Heart left ventricle (tissue), 16 donors: ENCODE data around the gene ORM1. TPM values are rescaled to one million over a fixed set of nuclear protein-coding genes. Genes with fewer than 3 reads are reported as not detected.

ENCODE experiments used
- ATAC-seq, 4 donors: fragments of 200-7000 bp; cut with Tn5 transposase; one replicate each; pipeline ENCODE4 v1.9.1; 2020 to 2022; ENCODE audit warnings: moderate library complexity in 4 of 4, mild to moderate bottlenecking in 3 of 4, moderate number of reproducible peaks in 1 of 4
- DNase-seq, 5 donors: peaks; one replicate each; pipeline ENCODE4 v3.0.0-alpha.2; 2020
- H3K27ac ChIP-seq, 12 donors: fragments of 200-600 bp; sonication (generic) in 4 of 12; one replicate each; pipeline versions ENCODE4 v1.5.0 to v1.8.0; 2016 to 2022; ENCODE audit warnings: mild to moderate bottlenecking in 2 of 12
- H3K27me3 ChIP-seq, 9 donors: fragments of 200-600 bp; sonication (generic) in 2 of 9; one replicate each; pipeline versions ENCODE4 v1.5.1 to v1.8.0; 2016 to 2022; ENCODE audit warnings: mild to moderate bottlenecking in 3 of 9
- H3K36me3 ChIP-seq, 9 donors: fragments of 200-600 bp; sonication (generic) in 2 of 9; one replicate each; pipeline versions ENCODE4 v1.5.0 to v1.8.0; 2018 to 2022; ENCODE audit warnings: mild to moderate bottlenecking in 2 of 9
- H3K4me1 ChIP-seq, 12 donors: fragments of 200-600 bp; sonication (generic) in 4 of 12; one replicate each; pipeline versions ENCODE4 v1.5.0 to v1.8.0; 2016 to 2022; ENCODE audit warnings: mild to moderate bottlenecking in 3 of 12
- H3K4me3 ChIP-seq, 12 donors: fragments of 200-600 bp; sonication (generic) in 4 of 12; one replicate each; pipeline versions ENCODE4 v1.5.0 to v1.8.0; 2017 to 2022; ENCODE audit warnings: mild to moderate bottlenecking in 9 of 12, moderate library complexity in 4 of 12
- H3K9me3 ChIP-seq, 12 donors: fragments of 200-600 bp; sonication (generic) in 4 of 12; one replicate each; pipeline versions ENCODE4 v1.5.0 to v1.8.0; 2016 to 2022; ENCODE audit warnings: mild to moderate bottlenecking in 1 of 12
- CTCF ChIP-seq, 12 donors: fragments of 200-600 bp; sonication (generic) in 4 of 12; IDR thresholded peaks; one replicate each; pipeline versions ENCODE4 v1.5.0 to v1.8.0; 2018 to 2022; ENCODE audit warnings: antibody characterized with exemption in 12 of 12, mild to moderate bottlenecking in 5 of 12
- POLR2A ChIP-seq, 2 donors: fragments of 450-650 bp; IDR thresholded peaks; one replicate each; pipeline ENCODE4 v1.6.1; 2017; ENCODE audit warnings: antibody characterized with exemption in 2 of 2, mild to moderate bottlenecking in 2 of 2, moderate library complexity in 2 of 2
- WGBS, 4 donors: extraction: QIAGEN DNeasy Blood & Tissue Kit in 2 of 4; methylation state at CpG; one replicate each; pipeline versions ENCODE4 v1.1.5 to v1.1.7; 2013 to 2018; 5-methylcytosine and 5-hydroxymethylcytosine counted together
- intact Hi-C, 10 donors: fragments of 100-400 bp; cut with DNase I; formaldehyde crosslinking; loops; one replicate each; pipeline versions ENCODE4 v1.11.1 to v1.14.2; 2022
- polyA plus RNA-seq, 2 donors: library from polyadenylated mRNA; stranded (reverse); fragments of 200-250 nt; gene quantifications; one replicate each; pipeline ENCODE4 v1.2.3, GENCODE V29; 2013
- total RNA-seq, 9 donors: library from RNA; depleted of rRNA in 2 of 9; stranded (reverse); fragments of >200 nt in 2 of 9; fragmentation: NEBNext Ultra II Directional in 3 of 9; extraction: Animal tissue kit (Norgen Biotek cat#: 25700) in 3 of 9; gene quantifications; one replicate each; pipeline versions ENCODE4 v1.1.0 to v1.2.4, GENCODE V29; 2016 to 2023
- donor health status: ischemic (EF 13 %, LVEDD 7.1; RV severe dilation, severe dysfunction).
- donor health status: healthy with polysubstance abuse.
- donor health status: DM: no; HTN: yes; CAD: no.
- donor health status: DM: no; HTN: no; CAD: no.
- donor health status: ischemic (EF 25% LVEDD 6.9; RV normal size, moderate dysfunction).
- donor health status: ischemic (EF 25% LVEDD 5.7; RV mildly dilated, moderate dysfunction).
- donor health status: healthy.
- donor health status: DM: yes; HTN: yes; CAD: no.
- donor health status: ischemic (EF 35%, LVEDD 5.7; RV mildly dilated, moderate dysfunction).
- donor health status: nonischemic (EF 11% LVEDD 7.7; RV severe dilation, severe dysfunction).
- donor health status: DM: yes; HTN: yes; CAD: no.
- donor health status: PGD.
- donor health status: ischemic (EF 29% LVEDD 5.4; RV normal size, mild dysfunction).
- donor health status: nonischemic (EF 23%, LVEDD 6.1; RV moderate dilation, normal function).

ORM1 gene
- total and polyA plus RNA-seq, 11 donors = 0.51 to 1.00 (median 0.80) TPM; not detected in 8

DNA sequence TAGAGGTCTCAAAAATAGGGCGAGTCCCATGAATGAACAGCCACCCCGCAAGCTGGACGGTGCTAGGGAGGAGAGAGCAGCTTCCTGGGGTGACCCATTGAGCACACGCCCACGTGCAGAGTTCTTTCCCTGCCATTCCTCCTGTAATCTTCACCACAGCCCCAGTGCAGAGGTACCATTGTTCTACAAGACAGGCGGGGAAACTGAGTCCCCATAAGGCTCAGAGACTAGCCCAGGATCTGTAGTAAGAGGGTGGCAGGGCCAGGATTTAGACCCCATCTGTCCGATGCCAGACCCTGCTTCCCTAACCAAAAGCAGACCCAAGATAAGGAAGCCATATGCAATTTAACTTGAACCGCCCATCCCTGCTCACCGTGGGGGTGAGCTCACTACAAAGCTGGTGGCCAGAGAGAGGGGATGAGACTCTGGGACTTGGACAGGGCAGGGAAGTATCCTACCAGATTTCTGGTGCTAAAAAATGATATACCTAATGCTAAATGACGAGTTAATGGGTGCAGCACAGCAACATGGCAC, 36.7 kb upstream of the ORM1 start:
- DNase-seq (peak in 3 of 5 donors; percentile 1 to 2 (median 1)), ATAC-seq (no peak)
- H3K4me3 ChIP-seq = no peak overlapping the region
- no peak overlapping the region for H3K27ac ChIP-seq
- TF ChIP-seq CTCF (IDR thresholded peaks at IDR 0.05) = no peak
- TF ChIP-seq POLR2A (IDR thresholded peaks at IDR 0.05) = no peak
- intact Hi-C loops = loop anchor here in 3 of 10 donors (5.0 kb wide), 2 partner anchors 129 to 134 kb away; partner anchors contain the start of gene COL27A1 (in 2 of the 3)
- WGBS, 4 donors = 79 to 90% (median 84%) methylated on average over 10 of the region's 10 CpGs
- no peaks in the 10 kb centered on the region for H3K9me3 ChIP-seq
- peaks cover 0 to 2% (median 0%) of the 10 kb centered on the region in 9 donors for H3K36me3 ChIP-seq
- H3K4me1 ChIP-seq = peaks cover 0 to 7% (median 0%) of the 10 kb centered on the region in 12 donors
- H3K27me3 ChIP-seq = no peaks in the 10 kb centered on the region

- DNase-seq = peak; percentile 4 to 49 (median 16)
- TF ChIP-seq CTCF (IDR thresholded peaks at IDR 0.05) = no peak
- 74 to 92% (median 86%) methylated on average over 15 to 16 of the region's 16 CpGs for WGBS, 4 donors
These were observed 35.7 kb upstream of the ORM1 start for GRCh38 chr9:114287001-114287762.

DNA sequence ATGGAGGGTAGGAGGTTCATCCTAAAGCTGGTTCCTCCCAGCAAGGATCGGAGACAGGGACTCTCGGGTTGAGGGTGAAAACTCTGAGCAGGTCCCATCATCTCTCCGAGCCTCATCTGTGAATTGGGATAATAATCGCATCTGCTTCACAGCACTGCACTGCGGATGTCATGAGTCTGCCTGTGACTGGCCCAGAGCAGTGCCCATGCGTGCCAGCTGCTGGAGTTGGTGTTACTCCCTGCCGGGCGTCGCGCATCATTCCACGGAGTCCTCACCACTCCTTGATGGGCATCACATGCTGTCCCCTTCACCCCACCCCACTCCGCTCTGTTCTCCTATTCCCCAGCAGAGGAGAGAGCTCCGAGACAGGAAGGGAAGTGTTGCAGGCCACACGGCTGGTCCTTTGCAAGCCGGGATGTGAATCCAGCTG, 35.1 kb upstream of the ORM1 start:
- no peak for TF ChIP-seq POLR2A (IDR thresholded peaks at IDR 0.05)
- no peak for TF ChIP-seq CTCF (IDR thresholded peaks at IDR 0.05)
- DNase-seq = peak; percentile 2 to 64 (median 15)
- Histone ChIP-seq H3K9me3 (no peaks in the 10 kb centered on the region), H3K27ac (no peak overlapping the region), H3K4me3 (no peak overlapping the region), H3K4me1 (no peaks in the 10 kb centered on the region), H3K36me3 (peaks cover 0 to 11% (median 0%) of the 10 kb centered on the region in 9 donors), H3K27me3 (no peaks in the 10 kb centered on the region)
- intact Hi-C loops = loop anchor here in 3 of 10 donors (5.0 kb wide), 2 partner anchors 130 to 135 kb away; partner anchors contain the start of gene COL27A1 (in 2 of the 3)
- no peak for ATAC-seq
- WGBS, 4 donors = 74 to 84% (median 82%) methylated on average over 14 to 15 of the region's 15 CpGs

More at GRCh38 chr9:114287001-114287762, 35.7 kb upstream of the ORM1 start:
- Histone ChIP-seq H3K27ac (no peak overlapping the region), H3K27me3 (no peaks in the 10 kb centered on the region), H3K4me3 (no peak overlapping the region), H3K9me3 (no peaks in the 10 kb centered on the region), H3K4me1 (no peaks in the 10 kb centered on the region), H3K36me3 (peaks cover 0 to 5% (median 0%) of the 10 kb centered on the region in 9 donors)
- no peak for ATAC-seq
- intact Hi-C loops = loop anchor here in 3 of 10 donors (5.0 kb wide), 2 partner anchors 130 to 135 kb away; partner anchors contain the start of gene COL27A1 (in 2 of the 3)
